AG10803 (cell line): Measurements from ENCODE around the gene ZNF311.
"Not testable (repeated sequence)": the region's sequence is repeated elsewhere in the genome, so short reads cannot be mapped to it uniquely, and the experiment has no call there.

Source experiments
- DNase-seq: peaks from one replicate; pipeline ENCODE4 v3.0.0; 2010; ENCODE audit warnings: low read depth
- H3K4me3 ChIP-seq: 2 replicates; pipeline ENCODE4 v1.5.1; 2011; ENCODE audit warnings: mild to moderate bottlenecking, low read length, control low read depth
- TF ChIP-seq, protein P1 (sequence below): conservative IDR thresholded peaks from 2 replicates; pipeline ENCODE4 v1.5.1; 2011; ENCODE audit warnings: mild to moderate bottlenecking, low read length, control low read depth, inconsistent platforms

The ZNF311 gene

DNA sequence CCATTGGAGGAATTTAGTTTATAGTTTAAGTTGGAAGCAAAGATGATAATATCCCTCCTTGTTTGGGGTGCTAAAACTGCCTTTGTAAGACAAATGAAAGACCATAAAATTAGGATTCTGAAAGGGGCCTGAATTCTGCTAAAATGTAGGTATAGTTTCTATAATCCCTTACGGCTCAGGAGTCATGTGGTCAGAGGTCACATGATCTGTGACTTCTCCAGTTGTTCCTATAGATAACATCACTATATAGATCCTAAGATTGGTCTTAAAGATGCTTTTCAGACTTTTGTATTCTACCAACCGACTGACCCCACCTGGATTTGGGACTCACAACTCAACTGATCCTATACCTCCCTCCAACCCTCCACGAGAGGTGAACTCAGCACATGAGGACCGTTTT, 36.6 kb downstream of the ZNF311 start:
- H3K4me3 ChIP-seq, result no peak overlapping the region
- TF ChIP-seq, protein P1, sequence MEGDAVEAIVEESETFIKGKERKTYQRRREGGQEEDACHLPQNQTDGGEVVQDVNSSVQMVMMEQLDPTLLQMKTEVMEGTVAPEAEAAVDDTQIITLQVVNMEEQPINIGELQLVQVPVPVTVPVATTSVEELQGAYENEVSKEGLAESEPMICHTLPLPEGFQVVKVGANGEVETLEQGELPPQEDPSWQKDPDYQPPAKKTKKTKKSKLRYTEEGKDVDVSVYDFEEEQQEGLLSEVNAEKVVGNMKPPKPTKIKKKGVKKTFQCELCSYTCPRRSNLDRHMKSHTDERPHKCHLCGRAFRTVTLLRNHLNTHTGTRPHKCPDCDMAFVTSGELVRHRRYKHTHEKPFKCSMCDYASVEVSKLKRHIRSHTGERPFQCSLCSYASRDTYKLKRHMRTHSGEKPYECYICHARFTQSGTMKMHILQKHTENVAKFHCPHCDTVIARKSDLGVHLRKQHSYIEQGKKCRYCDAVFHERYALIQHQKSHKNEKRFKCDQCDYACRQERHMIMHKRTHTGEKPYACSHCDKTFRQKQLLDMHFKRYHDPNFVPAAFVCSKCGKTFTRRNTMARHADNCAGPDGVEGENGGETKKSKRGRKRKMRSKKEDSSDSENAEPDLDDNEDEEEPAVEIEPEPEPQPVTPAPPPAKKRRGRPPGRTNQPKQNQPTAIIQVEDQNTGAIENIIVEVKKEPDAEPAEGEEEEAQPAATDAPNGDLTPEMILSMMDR, result no peak
- DNase-seq, result no peak

- no peak overlapping the region for H3K4me3 ChIP-seq
- TF ChIP-seq, protein P1, result no peak
- no peak for DNase-seq
These were observed 39.4 kb downstream of the ZNF311 start for GRCh38 chr6:28965706-28966105.

- no peak overlapping the region for H3K4me3 ChIP-seq
- no peak for DNase-seq
- TF ChIP-seq, protein P1, result no peak
These were observed 44.1 kb downstream of the ZNF311 start for GRCh38 chr6:28960846-28961500.

DNA sequence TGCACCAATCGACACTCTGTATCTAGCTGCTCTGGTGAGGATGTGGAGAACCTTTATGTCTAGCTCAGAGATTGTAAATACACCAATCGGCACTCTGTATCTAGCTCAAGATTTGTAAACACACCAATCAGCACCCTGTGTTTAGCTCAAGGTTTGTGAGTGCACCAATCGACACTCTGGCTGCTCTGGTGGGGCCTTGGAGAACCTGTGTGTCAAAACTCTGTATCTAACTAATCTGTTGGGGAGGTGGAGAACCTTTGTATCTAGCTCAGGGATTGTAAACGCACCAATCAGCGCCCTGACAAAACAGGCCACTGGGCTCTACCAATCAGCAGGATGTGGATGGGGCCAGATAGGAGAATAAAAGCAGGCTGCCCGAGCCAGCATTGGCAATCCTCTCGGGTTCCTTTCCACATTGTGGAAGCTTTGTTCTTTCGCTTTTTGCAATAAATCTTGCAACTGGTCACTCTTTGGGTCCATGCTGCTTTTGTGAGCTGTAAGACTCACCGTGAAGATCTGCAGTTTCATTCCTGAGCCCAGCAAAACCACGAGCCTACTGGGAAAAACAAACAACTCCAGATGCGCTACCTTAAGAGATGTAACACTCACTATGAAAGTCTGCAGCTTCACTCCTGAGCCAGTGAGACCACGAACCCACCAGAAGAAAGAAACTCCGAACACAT, 46.4 kb downstream of the ZNF311 start:
- not testable (repeated sequence) for H3K4me3 ChIP-seq, DNase-seq

- not testable (repeated sequence) for H3K4me3 ChIP-seq, DNase-seq
These were observed 47.3 kb downstream of the ZNF311 start for GRCh38 chr6:28957795-28958314.

DNA sequence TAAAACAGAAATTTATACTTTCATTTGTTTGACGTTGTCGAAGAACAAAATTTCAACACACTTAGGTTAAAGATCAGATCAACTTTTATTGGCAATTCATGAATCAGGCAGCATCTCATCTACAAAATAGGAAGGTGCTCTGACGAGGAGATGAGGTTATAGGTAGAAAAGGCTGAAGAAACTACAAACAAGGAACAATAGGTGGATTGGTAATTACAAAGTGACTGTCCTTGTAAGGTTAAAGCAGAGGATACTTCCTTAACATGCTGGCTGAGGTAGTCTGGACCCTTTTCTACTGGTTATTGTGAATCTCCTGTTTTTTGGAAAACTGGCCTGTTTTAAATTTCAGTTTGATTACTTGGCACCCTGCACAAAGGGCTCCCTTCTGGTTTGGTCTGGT, 48.8 kb downstream of the ZNF311 start:
- TF ChIP-seq, protein P1, result no peak
- H3K4me3 ChIP-seq, result no peak overlapping the region
- DNase-seq, result no peak

GRCh38 chr6:28953585-28954258, 51.4 kb downstream of the ZNF311 start:
- H3K4me3 ChIP-seq, result peak overlapping the region; percentile 57
- peak; percentile 15 for DNase-seq
- TF ChIP-seq, protein P1, result no peak
